ENCODE results near the gene SNX32.

SNX32 gene

GRCh38 chr11:65865550-65866172, 31.9 kb downstream of the SNX32 start:
- H3K27ac ChIP-seq (ENCODE audit: low read depth, low read length) = no peak overlapping the region
- no peak overlapping the region for H3K9ac ChIP-seq (ENCODE audit: low read depth, low read length)
- H3K4me3 ChIP-seq (ENCODE audit: low read depth, low read length) = no peak overlapping the region
- H3K9me3 ChIP-seq (ENCODE audit: control insufficient read depth, insufficient read depth, low read length) = no peaks in the 10 kb centered on the region
- 0 out of 2 replicates have a peak, but pooled peaks cover 4% of the 10 kb centered on the region for H3K4me1 ChIP-seq (ENCODE audit: control insufficient read depth, insufficient read depth, low read length)
- no peaks in the 10 kb centered on the region for H3K27me3 ChIP-seq (ENCODE audit: control insufficient read depth, insufficient read depth, low read length)
- peaks cover 51% of the 10 kb centered on the region for H3K36me3 ChIP-seq (ENCODE audit: control insufficient read depth, insufficient read depth, low read length)

- H3K27ac ChIP-seq (ENCODE audit: low read depth, low read length) = no peak overlapping the region
- no peak overlapping the region for H3K4me3 ChIP-seq (ENCODE audit: low read depth, low read length)
- no peaks in the 10 kb centered on the region for H3K9me3 ChIP-seq (ENCODE audit: control insufficient read depth, insufficient read depth, low read length)
- no peaks in the 10 kb centered on the region; the same call in 1 of the 2 replicates for H3K27me3 ChIP-seq (ENCODE audit: control insufficient read depth, insufficient read depth, low read length)
- no peak overlapping the region for H3K9ac ChIP-seq (ENCODE audit: low read depth, low read length)
- H3K4me1 ChIP-seq (ENCODE audit: control insufficient read depth, insufficient read depth, low read length) = 0 out of 2 replicates have a peak, but pooled peaks cover 4% of the 10 kb centered on the region
- H3K36me3 ChIP-seq (ENCODE audit: control insufficient read depth, insufficient read depth, low read length) = peaks cover 51% of the 10 kb centered on the region
Measured at GRCh38 chr11:65866509-65867283, 32.9 kb downstream of the SNX32 start.

GRCh38 chr11:65867284-65868071, 33.7 kb downstream of the SNX32 start:
- H3K4me1 ChIP-seq (ENCODE audit: control insufficient read depth, insufficient read depth, low read length) = 0 out of 2 replicates have a peak, but pooled peaks cover 4% of the 10 kb centered on the region
- H3K27ac ChIP-seq (ENCODE audit: low read depth, low read length) = no peak overlapping the region
- peak overlapping the region; percentile 57 for H3K4me3 ChIP-seq (ENCODE audit: low read depth, low read length)
- H3K27me3 ChIP-seq (ENCODE audit: control insufficient read depth, insufficient read depth, low read length) = no peaks in the 10 kb centered on the region; the same call in 1 of the 2 replicates
- H3K9ac ChIP-seq (ENCODE audit: low read depth, low read length) = no peak overlapping the region
- no peaks in the 10 kb centered on the region for H3K9me3 ChIP-seq (ENCODE audit: control insufficient read depth, insufficient read depth, low read length)
- H3K36me3 ChIP-seq (ENCODE audit: control insufficient read depth, insufficient read depth, low read length) = peaks cover 46% of the 10 kb centered on the region

- peak overlapping the region; percentile 57 for H3K4me3 ChIP-seq (ENCODE audit: low read depth, low read length)
- H3K9me3 ChIP-seq (ENCODE audit: control insufficient read depth, insufficient read depth, low read length) = no peaks in the 10 kb centered on the region
- H3K9ac ChIP-seq (ENCODE audit: low read depth, low read length) = no peak overlapping the region
- H3K36me3 ChIP-seq (ENCODE audit: control insufficient read depth, insufficient read depth, low read length) = peaks cover 40% of the 10 kb centered on the region
- no peak overlapping the region for H3K27ac ChIP-seq (ENCODE audit: low read depth, low read length)
- H3K27me3 ChIP-seq (ENCODE audit: control insufficient read depth, insufficient read depth, low read length) = no peaks in the 10 kb centered on the region; the same call in 1 of the 2 replicates
- 0 out of 2 replicates have a peak, but pooled peaks cover 4% of the 10 kb centered on the region for H3K4me1 ChIP-seq (ENCODE audit: control insufficient read depth, insufficient read depth, low read length)
Measured at GRCh38 chr11:65868076-65868667, 34.4 kb downstream of the SNX32 start.

GRCh38 chr11:65868907-65869306, 35.1 kb downstream of the SNX32 start:
- no peak overlapping the region for H3K27ac ChIP-seq (ENCODE audit: low read depth, low read length)
- H3K9ac ChIP-seq (ENCODE audit: low read depth, low read length) = no peak overlapping the region
- peaks cover 33% of the 10 kb centered on the region for H3K36me3 ChIP-seq (ENCODE audit: control insufficient read depth, insufficient read depth, low read length)
- no peaks in the 10 kb centered on the region for H3K9me3 ChIP-seq (ENCODE audit: control insufficient read depth, insufficient read depth, low read length)
- H3K27me3 ChIP-seq (ENCODE audit: control insufficient read depth, insufficient read depth, low read length) = no peaks in the 10 kb centered on the region; the same call in 1 of the 2 replicates
- H3K4me1 ChIP-seq (ENCODE audit: control insufficient read depth, insufficient read depth, low read length) = 0 out of 2 replicates have a peak, but pooled peaks cover 4% of the 10 kb centered on the region
- H3K4me3 ChIP-seq (ENCODE audit: low read depth, low read length) = no peak overlapping the region

GRCh38 chr11:65869643-65870306, 36.0 kb downstream of the SNX32 start:
- no peak overlapping the region for H3K27ac ChIP-seq (ENCODE audit: low read depth, low read length)
- no peak overlapping the region for H3K4me3 ChIP-seq (ENCODE audit: low read depth, low read length)
- no peaks in the 10 kb centered on the region for H3K9me3 ChIP-seq (ENCODE audit: control insufficient read depth, insufficient read depth, low read length)
- H3K4me1 ChIP-seq (ENCODE audit: control insufficient read depth, insufficient read depth, low read length) = 0 out of 2 replicates have a peak, but pooled peaks cover 4% of the 10 kb centered on the region
- H3K27me3 ChIP-seq (ENCODE audit: control insufficient read depth, insufficient read depth, low read length) = no peaks in the 10 kb centered on the region; the same call in 1 of the 2 replicates
- H3K36me3 ChIP-seq (ENCODE audit: control insufficient read depth, insufficient read depth, low read length) = peaks cover 24% of the 10 kb centered on the region
- no peak overlapping the region for H3K9ac ChIP-seq (ENCODE audit: low read depth, low read length)

- Histone ChIP-seq H3K9me3 (ENCODE audit: control insufficient read depth, insufficient read depth, low read length) (no peaks in the 10 kb centered on the region), H3K27me3 (ENCODE audit: control insufficient read depth, insufficient read depth, low read length) (no peaks in the 10 kb centered on the region; the same call in 1 of the 2 replicates), H3K9ac (ENCODE audit: low read depth, low read length) (no peak overlapping the region), H3K4me3 (ENCODE audit: low read depth, low read length) (no peak overlapping the region), H3K4me1 (ENCODE audit: control insufficient read depth, insufficient read depth, low read length) (0 out of 2 replicates have a peak, but pooled peaks cover 4% of the 10 kb centered on the region), H3K27ac (ENCODE audit: low read depth, low read length) (no peak overlapping the region), H3K36me3 (ENCODE audit: control insufficient read depth, insufficient read depth, low read length) (peaks cover 19% of the 10 kb centered on the region)
Measured at GRCh38 chr11:65870307-65870658, 36.5 kb downstream of the SNX32 start.

- no peak overlapping the region for H3K4me3 ChIP-seq (ENCODE audit: low read depth, low read length)
Measured at GRCh38 chr11:65870706-65871681, 37.2 kb downstream of the SNX32 start.

GRCh38 chr11:65871811-65872548, 38.2 kb downstream of the SNX32 start:
- H3K36me3 ChIP-seq (ENCODE audit: control insufficient read depth, insufficient read depth, low read length) = 0 out of 2 replicates have a peak, but pooled peaks cover 4% of the 10 kb centered on the region
- H3K4me1 ChIP-seq (ENCODE audit: control insufficient read depth, insufficient read depth, low read length) = 0 out of 2 replicates have a peak, but pooled peaks cover 4% of the 10 kb centered on the region
- H3K4me3 ChIP-seq (ENCODE audit: low read depth, low read length) = peak overlapping the region; percentile 67; the same call in 1 of the 2 replicates
- no peaks in the 10 kb centered on the region for H3K9me3 ChIP-seq (ENCODE audit: control insufficient read depth, insufficient read depth, low read length)
- no peaks in the 10 kb centered on the region; the same call in 1 of the 2 replicates for H3K27me3 ChIP-seq (ENCODE audit: control insufficient read depth, insufficient read depth, low read length)
- H3K9ac ChIP-seq (ENCODE audit: low read depth, low read length) = no peak overlapping the region
- H3K27ac ChIP-seq (ENCODE audit: low read depth, low read length) = no peak overlapping the region

More at GRCh38 chr11:65870706-65871681, 37.2 kb downstream of the SNX32 start:
- Histone ChIP-seq H3K9ac (ENCODE audit: low read depth, low read length) (no peak overlapping the region), H3K36me3 (ENCODE audit: control insufficient read depth, insufficient read depth, low read length) (peaks cover 12% of the 10 kb centered on the region; the same call in 1 of the 2 replicates), H3K27me3 (ENCODE audit: control insufficient read depth, insufficient read depth, low read length) (no peaks in the 10 kb centered on the region; the same call in 1 of the 2 replicates), H3K9me3 (ENCODE audit: control insufficient read depth, insufficient read depth, low read length) (no peaks in the 10 kb centered on the region), H3K4me1 (ENCODE audit: control insufficient read depth, insufficient read depth, low read length) (0 out of 2 replicates have a peak, but pooled peaks cover 4% of the 10 kb centered on the region), H3K27ac (ENCODE audit: low read depth, low read length) (no peak overlapping the region)

Data from HUES48 (cell line).